ENCODE data around the gene HPSE.

DNA sequence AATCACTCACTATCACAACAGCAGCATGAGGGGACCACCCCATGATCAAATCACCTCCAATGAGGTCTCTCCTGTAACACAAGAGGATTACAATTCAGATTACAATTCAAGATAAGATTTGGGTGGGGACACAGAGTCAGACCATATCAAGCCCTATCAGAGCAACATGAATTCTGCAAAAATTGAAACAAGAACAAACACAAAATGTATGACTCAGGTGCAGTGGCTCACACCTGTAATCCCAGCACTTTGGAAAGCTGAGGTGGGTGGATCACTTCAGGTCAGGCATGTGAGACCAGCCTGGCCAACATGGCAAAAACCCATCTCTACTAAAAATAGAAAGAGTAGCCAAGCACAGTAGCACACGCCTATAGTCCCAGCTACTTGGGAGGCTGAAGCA lies 13.4 kb upstream of the HPSE start:
- TF ChIP-seq POLR2A (IDR thresholded peaks at IDR 0.05) (no peak), EP300 (IDR thresholded peaks at IDR 0.05) (no peak)
- TF ChIP-seq, protein P1, sequence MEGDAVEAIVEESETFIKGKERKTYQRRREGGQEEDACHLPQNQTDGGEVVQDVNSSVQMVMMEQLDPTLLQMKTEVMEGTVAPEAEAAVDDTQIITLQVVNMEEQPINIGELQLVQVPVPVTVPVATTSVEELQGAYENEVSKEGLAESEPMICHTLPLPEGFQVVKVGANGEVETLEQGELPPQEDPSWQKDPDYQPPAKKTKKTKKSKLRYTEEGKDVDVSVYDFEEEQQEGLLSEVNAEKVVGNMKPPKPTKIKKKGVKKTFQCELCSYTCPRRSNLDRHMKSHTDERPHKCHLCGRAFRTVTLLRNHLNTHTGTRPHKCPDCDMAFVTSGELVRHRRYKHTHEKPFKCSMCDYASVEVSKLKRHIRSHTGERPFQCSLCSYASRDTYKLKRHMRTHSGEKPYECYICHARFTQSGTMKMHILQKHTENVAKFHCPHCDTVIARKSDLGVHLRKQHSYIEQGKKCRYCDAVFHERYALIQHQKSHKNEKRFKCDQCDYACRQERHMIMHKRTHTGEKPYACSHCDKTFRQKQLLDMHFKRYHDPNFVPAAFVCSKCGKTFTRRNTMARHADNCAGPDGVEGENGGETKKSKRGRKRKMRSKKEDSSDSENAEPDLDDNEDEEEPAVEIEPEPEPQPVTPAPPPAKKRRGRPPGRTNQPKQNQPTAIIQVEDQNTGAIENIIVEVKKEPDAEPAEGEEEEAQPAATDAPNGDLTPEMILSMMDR (IDR thresholded peaks at IDR 0.05): no peak

Measured in stomach (tissue), 4 donors.